ENCODE measurements around the gene FBXO11.
"Not testable (repeated sequence)": the region's sequence is repeated elsewhere in the genome, so short reads cannot be mapped to it uniquely, and the experiment has no call there.

The FBXO11 gene

GRCh38 chr2:47908682-47909081, 2.4 kb upstream of the FBXO11 start:
- H3K36me3 ChIP-seq: 0 out of 2 replicates have a peak, but pooled peaks cover 2% of the 10 kb centered on the region
- TF ChIP-seq, protein P1, sequence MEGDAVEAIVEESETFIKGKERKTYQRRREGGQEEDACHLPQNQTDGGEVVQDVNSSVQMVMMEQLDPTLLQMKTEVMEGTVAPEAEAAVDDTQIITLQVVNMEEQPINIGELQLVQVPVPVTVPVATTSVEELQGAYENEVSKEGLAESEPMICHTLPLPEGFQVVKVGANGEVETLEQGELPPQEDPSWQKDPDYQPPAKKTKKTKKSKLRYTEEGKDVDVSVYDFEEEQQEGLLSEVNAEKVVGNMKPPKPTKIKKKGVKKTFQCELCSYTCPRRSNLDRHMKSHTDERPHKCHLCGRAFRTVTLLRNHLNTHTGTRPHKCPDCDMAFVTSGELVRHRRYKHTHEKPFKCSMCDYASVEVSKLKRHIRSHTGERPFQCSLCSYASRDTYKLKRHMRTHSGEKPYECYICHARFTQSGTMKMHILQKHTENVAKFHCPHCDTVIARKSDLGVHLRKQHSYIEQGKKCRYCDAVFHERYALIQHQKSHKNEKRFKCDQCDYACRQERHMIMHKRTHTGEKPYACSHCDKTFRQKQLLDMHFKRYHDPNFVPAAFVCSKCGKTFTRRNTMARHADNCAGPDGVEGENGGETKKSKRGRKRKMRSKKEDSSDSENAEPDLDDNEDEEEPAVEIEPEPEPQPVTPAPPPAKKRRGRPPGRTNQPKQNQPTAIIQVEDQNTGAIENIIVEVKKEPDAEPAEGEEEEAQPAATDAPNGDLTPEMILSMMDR (IDR thresholded peaks at IDR 0.05; ENCODE audit: low read depth, low read length): no peak
- H3K27ac ChIP-seq: no peak overlapping the region
- no peak overlapping the region for H3K4me3 ChIP-seq (ENCODE audit: low read depth, low read length)
- H3K9me3 ChIP-seq (ENCODE audit: severe bottlenecking): peaks cover 6% of the 10 kb centered on the region
- no peak for DNase-seq
- H3K27me3 ChIP-seq (ENCODE audit: insufficient read depth, low read depth, severe bottlenecking): no peaks in the 10 kb centered on the region

- Histone ChIP-seq H3K36me3 (peaks cover 2% of the 10 kb centered on the region; the same call in 1 of the 2 replicates), H3K27me3 (ENCODE audit: insufficient read depth, low read depth, severe bottlenecking) (no peaks in the 10 kb centered on the region), H3K9me3 (ENCODE audit: severe bottlenecking) (peaks cover 6% of the 10 kb centered on the region), H3K4me3 (ENCODE audit: low read depth, low read length) (peak overlapping the region; percentile 75), H3K27ac (peak overlapping the region; percentile 90)
- TF ChIP-seq, protein P1 (IDR thresholded peaks at IDR 0.05; ENCODE audit: low read depth, low read length): peak; percentile 72; the same call in 1 of the 2 replicates
- DNase-seq: no peak
Measured at GRCh38 chr2:47907039-47907781, 912 bp upstream of the FBXO11 start.

- Histone ChIP-seq H3K9me3 (ENCODE audit: severe bottlenecking) (peaks cover under 1% of the 10 kb centered on the region), H3K4me3 (ENCODE audit: low read depth, low read length) (peak overlapping the region; percentile 97), H3K27me3 (ENCODE audit: insufficient read depth, low read depth, severe bottlenecking) (no peaks in the 10 kb centered on the region), H3K36me3 (peaks cover 2% of the 10 kb centered on the region; the same call in 1 of the 2 replicates), H3K27ac (peak overlapping the region; percentile 99)
- TF ChIP-seq, protein P1 (IDR thresholded peaks at IDR 0.05; ENCODE audit: low read depth, low read length): no peak
- peak; percentile 74 for DNase-seq
Measured at GRCh38 chr2:47905386-47906156, 727 bp downstream of the FBXO11 start.

DNA sequence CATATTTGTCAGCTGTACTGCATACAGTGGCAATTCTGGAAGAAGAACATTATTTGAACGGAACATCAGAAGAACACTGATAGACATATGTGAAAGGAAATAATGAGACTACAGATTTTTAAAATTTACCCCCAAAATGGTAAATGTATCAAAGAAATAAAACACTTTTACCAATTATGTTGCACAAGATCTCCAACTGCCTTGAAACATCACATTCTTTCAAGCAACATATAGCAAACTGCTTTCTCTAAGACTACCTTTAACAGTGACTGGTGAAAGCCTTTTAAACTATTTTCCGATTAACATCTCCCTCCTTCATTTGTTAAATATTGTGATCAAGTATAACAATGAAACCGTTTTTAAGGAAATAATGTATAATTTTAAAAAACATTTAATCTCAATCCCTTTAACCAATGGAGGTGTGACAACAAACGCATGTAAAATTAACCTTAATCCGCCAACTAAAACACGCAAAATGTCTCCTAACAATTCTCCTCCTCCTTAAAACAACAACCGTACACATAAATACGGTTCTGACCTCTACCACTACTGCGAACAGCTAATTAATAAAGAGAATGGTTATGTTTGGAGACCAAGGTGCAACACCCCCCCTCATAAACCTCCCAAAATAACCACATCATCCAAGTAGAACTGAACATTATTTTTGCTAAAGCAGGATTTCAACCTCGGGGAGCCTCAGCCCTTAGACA, 2.4 kb downstream of the FBXO11 start:
- Histone ChIP-seq H3K27ac (peak overlapping the region; percentile 94), H3K4me3 (ENCODE audit: low read depth, low read length) (peak overlapping the region; percentile 97), H3K27me3 (ENCODE audit: insufficient read depth, low read depth, severe bottlenecking) (no peaks in the 10 kb centered on the region), H3K9me3 (ENCODE audit: severe bottlenecking) (no peaks in the 10 kb centered on the region), H3K36me3 (peaks cover 2% of the 10 kb centered on the region; the same call in 1 of the 2 replicates)
- DNase-seq: no peak
- TF ChIP-seq, protein P1 (IDR thresholded peaks at IDR 0.05; ENCODE audit: low read depth, low read length): no peak

DNA sequence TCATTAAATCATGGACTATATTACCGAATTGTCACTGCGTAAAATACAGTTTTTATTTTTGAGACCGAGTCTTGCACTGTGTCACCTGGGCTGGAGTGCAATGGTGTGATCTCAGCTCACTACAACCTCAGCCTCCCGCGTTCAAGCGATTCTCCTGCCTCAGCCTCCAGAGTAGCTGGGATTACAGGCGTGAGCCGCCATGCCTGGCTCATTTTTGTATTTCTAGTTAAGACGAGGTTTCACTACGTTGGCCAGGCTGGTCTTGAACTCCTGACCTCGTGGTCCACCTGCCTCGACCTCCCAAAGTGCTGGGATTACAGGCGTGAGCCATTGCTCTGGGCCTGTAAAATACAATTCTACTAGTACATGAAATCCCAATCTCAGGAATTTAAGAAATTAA, 4.4 kb downstream of the FBXO11 start:
- not testable (repeated sequence) for H3K27me3 ChIP-seq (ENCODE audit: insufficient read depth, low read depth, severe bottlenecking); H3K36me3 ChIP-seq; H3K4me3 ChIP-seq (ENCODE audit: low read depth, low read length); DNase-seq; H3K9me3 ChIP-seq (ENCODE audit: severe bottlenecking); H3K27ac ChIP-seq

DNA sequence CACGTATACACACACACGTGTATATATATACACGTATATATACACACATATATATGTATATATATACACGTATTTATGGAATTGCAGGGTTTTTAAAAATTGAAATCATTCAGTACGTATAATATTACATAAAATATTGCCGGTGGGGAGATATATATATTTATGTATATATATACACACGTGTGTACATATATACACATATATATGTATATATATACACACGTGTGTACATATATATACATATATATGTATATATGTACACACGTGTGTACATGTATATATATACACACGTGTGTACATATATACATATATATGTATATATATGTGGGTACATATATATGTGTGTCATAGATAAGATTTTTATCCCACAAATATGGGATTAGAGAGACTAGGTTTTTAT, 5.4 kb downstream of the FBXO11 start:
- no peaks in the 10 kb centered on the region for H3K9me3 ChIP-seq (ENCODE audit: severe bottlenecking)
- TF ChIP-seq, protein P1 (IDR thresholded peaks at IDR 0.05; ENCODE audit: low read depth, low read length): no peak
- DNase-seq: no peak
- H3K36me3 ChIP-seq: peaks cover 6% of the 10 kb centered on the region; the same call in 1 of the 2 replicates
- no peak overlapping the region for H3K27ac ChIP-seq
- H3K4me3 ChIP-seq (ENCODE audit: low read depth, low read length): no peak overlapping the region
- no peaks in the 10 kb centered on the region for H3K27me3 ChIP-seq (ENCODE audit: insufficient read depth, low read depth, severe bottlenecking)

Data from WERI-Rb-1 (cell line).